Endometrial microvascular endothelial cells (primary cell): ENCODE data around the gene SPNS1. TPM values are rescaled to one million over a fixed set of nuclear protein-coding genes. Genes with fewer than 3 reads are reported as not detected.
"Not testable (repeated sequence)": the region's sequence is repeated elsewhere in the genome, so short reads cannot be mapped to it uniquely, and the experiment has no call there.

ENCODE experiments used
- in situ Hi-C: cut with HindIII; loops from 2 replicates; pipeline ENCODE4 v1.10.0; 2017; ENCODE audit warnings: low sequenced_read_pairs, low pct_unique_long_range_greater_than_20kb; ENCODE audit errors: inconsistent ontology term
- total RNA-seq: library from RNA; depleted of rRNA; stranded (reverse); fragments of >200 nt; gene quantifications from one replicate; pipeline ENCODE4 v1.2.3, GENCODE V29; 2015; ENCODE audit errors: inconsistent ontology term

SPNS1 gene
- total RNA-seq, 1 donor from 2014 or later: 64.1 TPM

- in situ Hi-C loops: no loop called here
Observed at GRCh38 chr16:28985211-28986041, 10.8 kb downstream of the SPNS1 start.

- in situ Hi-C loops: no loop called here
Observed at GRCh38 chr16:28986046-28986445, 11.5 kb downstream of the SPNS1 start.

- in situ Hi-C loops: no loop called here
Observed at GRCh38 chr16:28986492-28986891, 11.9 kb downstream of the SPNS1 start.

GRCh38 chr16:28987170-28987853 lies 12.7 kb downstream of the SPNS1 start:
- in situ Hi-C loops: no loop called here

GRCh38 chr16:28989363-28989762 lies 14.8 kb downstream of the SPNS1 start:
- in situ Hi-C loops: no loop called here

- in situ Hi-C loops: no loop called here
Observed at GRCh38 chr16:28990375-28991040, 15.9 kb downstream of the SPNS1 start.

- in situ Hi-C loops: no loop called here
Observed at GRCh38 chr16:28991687-28992086, 17.1 kb downstream of the SPNS1 start.

- in situ Hi-C loops: no loop called here
Observed at GRCh38 chr16:28992496-28992895, 17.9 kb downstream of the SPNS1 start.

- in situ Hi-C loops: no loop called here
Observed at GRCh38 chr16:28998837-28999236, 24.3 kb downstream of the SPNS1 start.

- in situ Hi-C loops: no loop called here
Observed at GRCh38 chr16:28999577-28999976, 25.0 kb downstream of the SPNS1 start.

GRCh38 chr16:29000019-29000418 lies 25.4 kb downstream of the SPNS1 start:
- in situ Hi-C loops: no loop called here

- in situ Hi-C loops: not testable (repeated sequence)
Observed at GRCh38 chr16:29004496-29005139, 30.0 kb downstream of the SPNS1 start.

GRCh38 chr16:29007730-29008593 lies 33.4 kb downstream of the SPNS1 start:
- in situ Hi-C loops: no loop called here

- in situ Hi-C loops: no loop called here
Observed at GRCh38 chr16:29009050-29009837, 34.7 kb downstream of the SPNS1 start.

GRCh38 chr16:29009838-29010166 lies 35.2 kb downstream of the SPNS1 start:
- in situ Hi-C loops: no loop called here

- in situ Hi-C loops: no loop called here
Observed at GRCh38 chr16:29011112-29011511, 36.5 kb downstream of the SPNS1 start.

- in situ Hi-C loops: no loop called here
Observed at GRCh38 chr16:29011851-29012250, 37.3 kb downstream of the SPNS1 start.
